GM23248 (cell line): Measurements from ENCODE around the gene FASTKD2.

ENCODE experiments used
- EZH2 ChIP-seq: fragments of 200-600 bp; sonication (generic); IDR thresholded peaks from 2 replicates; pipeline ENCODE4 v1.6.1; 2018; ENCODE audit warnings: antibody characterized with exemption, mild to moderate bottlenecking; ENCODE audit not compliant: insufficient read depth, poor library complexity, severe bottlenecking
- EZH2phosphoT487 ChIP-seq: fragments of 200-600 bp; sonication (generic); IDR thresholded peaks from 2 replicates; pipeline ENCODE4 v1.6.1; 2018; ENCODE audit warnings: antibody characterized with exemption, moderate library complexity, mild to moderate bottlenecking, low read depth; ENCODE audit not compliant: insufficient read depth

- TF ChIP-seq EZH2 (no peak), EZH2phosphoT487 (no peak)
Measured at GRCh38 chr2:206723288-206723687, 42.1 kb upstream of the FASTKD2 start.
